ENCODE data around the gene ZBTB5. TPM values are rescaled to one million over a fixed set of nuclear protein-coding genes. Genes with fewer than 3 reads are reported as not detected.
A peak's percentile ranks its signal among the peaks of the same experiment; 100 is the strongest.

Gene ZBTB5
- total and polyA plus RNA-seq, 2 of the 8 experiments (the other 6 are each of a cell fraction or from before 2014, with no cell fraction given): 13.3 to 14.5 TPM

- Histone ChIP-seq H3K79me2 (ENCODE audit: control insufficient read depth in 1 of 2, insufficient read depth in 2 of 2, low read length in 2 of 2) (peaks cover 29 to 52% of the 10 kb centered on the region in 2 experiments), H4K91ac (replicated peaks; ENCODE audit: insufficient read length, low read length) (no peak overlapping the region), H2BK5ac (ENCODE audit: low read depth, low read length) (no peak overlapping the region), H3K9ac (replicated peaks in 1 of 4; ENCODE audit: extremely low read depth in 1 of 4, low read depth in 3 of 4, low read length in 3 of 4) (peak overlapping the region in 3 of 4 experiments; percentile 53 to 97 (median 91); a peak in 5 of 7 replicates), H3K27ac (ENCODE audit: low read depth, low read length) (no peak overlapping the region), H3K79me1 (ENCODE audit: low read depth, low read length) (peaks cover 4% of the 10 kb centered on the region; the same call in 1 of the 2 replicates), H3K4me2 (ENCODE audit: insufficient read depth in 1 of 2, low read depth in 2 of 2, low read length in 2 of 2) (peak overlapping the region; percentile 82 to 88), H3K27me3 (replicated peaks in 1 of 4; ENCODE audit: control insufficient read depth in 3 of 4, extremely low read depth in 1 of 4, insufficient read depth in 3 of 4, low read length in 3 of 4) (no peaks in the 10 kb centered on the region), H2BK20ac (ENCODE audit: low read length) (no peak overlapping the region), H3K9me3 (ENCODE audit: insufficient read depth in 2 of 2, low read depth in 1 of 2, low read length in 1 of 2) (no peaks in the 10 kb centered on the region), H3K23ac (ENCODE audit: insufficient read length) (no peak overlapping the region), H3K4ac (replicated peaks; ENCODE audit: insufficient read length, low read depth, low read length) (no peak overlapping the region), H3K4me3 (ENCODE audit: extremely low read depth in 1 of 4, insufficient read depth in 2 of 4, low read depth in 3 of 4, low read length in 4 of 4) (peak overlapping the region; percentile 69 to 94 (median 87)), H3K18ac (ENCODE audit: extremely low read depth, low read length) (no peak overlapping the region), H3K56ac (replicated peaks; ENCODE audit: insufficient read length, low read depth, low read length) (no peak overlapping the region), H3K14ac (ENCODE audit: insufficient read length) (no peak overlapping the region), H3K36me3 (ENCODE audit: control insufficient read depth in 2 of 4, insufficient read depth in 4 of 4, low read length in 3 of 4) (no peaks in the 10 kb centered on the region), H2BK12ac (ENCODE audit: low read depth, low read length) (no peak overlapping the region), H2AK5ac (ENCODE audit: low read depth, low read length) (no peak overlapping the region), H4K20me1 (replicated peaks in 1 of 2; ENCODE audit: control insufficient read depth in 1 of 2, insufficient read depth in 2 of 2, low read length in 2 of 2) (peaks cover 2 to 8% of the 10 kb centered on the region in 2 experiments), H2BK120ac (replicated peaks; ENCODE audit: low read depth, low read length) (no peak overlapping the region), H2AFZ (ENCODE audit: low read length) (no peak overlapping the region), H2BK15ac (ENCODE audit: low read length) (no peak overlapping the region), H3K23me2 (ENCODE audit: low read depth, low read length) (peaks cover 4% of the 10 kb centered on the region; the same call in 1 of the 2 replicates), H3K4me1 (replicated peaks in 1 of 4; ENCODE audit: control insufficient read depth in 3 of 4, insufficient read depth in 4 of 4, low read length in 3 of 4) (peaks cover 0 to 9% (median 4%) of the 10 kb centered on the region in 4 experiments; a peak in 2 of 7 replicates), H4K5ac (ENCODE audit: insufficient read length, low read depth, low read length) (no peak overlapping the region), H4K8ac (ENCODE audit: extremely low read depth, insufficient read depth, low read length) (no peak overlapping the region)
- POLR2A ChIA-PET (ENCODE audit: partially characterized antibody): interaction anchor here (0.6 to 4.5 kb wide), 5 partner anchors 12 to 34 kb away, joined by 3 to 40 read pairs (median 3); partner anchors contain the start of gene POLR1E
- DNase-seq (ENCODE audit: low read depth in 1 of 2, low spot score in 2 of 2) (no peak), FAIRE-seq (no peak)
- TF ChIP-seq JUN (IDR thresholded peaks at IDR 0.05; ENCODE audit: low read depth, low read length): no peak
- TF ChIP-seq TEAD4 (IDR thresholded peaks at IDR 0.05; ENCODE audit: low read depth, low read length): no peak
- TF ChIP-seq SP2 (IDR thresholded peaks at IDR 0.05; ENCODE audit: low read length): no peak
- TF ChIP-seq POU5F1 (IDR thresholded peaks at IDR 0.05; ENCODE audit: low read depth, low read length): no peak
- TF ChIP-seq YY1 (IDR thresholded peaks at IDR 0.05; ENCODE audit: low read depth, low read length): no peak
- TF ChIP-seq ATF3 (IDR thresholded peaks at IDR 0.05; ENCODE audit: insufficient read depth, low read depth, low read length): no peak
- no peak for TF ChIP-seq KDM5A (IDR thresholded peaks at IDR 0.05; ENCODE audit: low read length)
- CTCF ChIA-PET (ENCODE audit: partially characterized antibody): interaction anchor here (1.1 to 5.6 kb wide), 3 partner anchors 11 to 49 kb away, joined by 3 to 18 read pairs (median 3); no protein-coding TSS in a partner anchor
- WGBS, 2 experiments (ENCODE audit: extremely low coverage in 1 of 2, insufficient coverage in 1 of 2, insufficient read length in 1 of 2, insufficient replicate concordance in 2 of 2, low coverage in 1 of 2, low lambda C conversion rate in 2 of 2, missing lambda C conversion rate in 1 of 2): 71% methylated on average over 3 of the region's 3 CpGs; no CpG with 5 or more reads in 1 of the 2 experiments
Observed at GRCh38 chr9:37464006-37464405, 1.2 kb downstream of the ZBTB5 start.

Measured in H1 (cell line).